ENCODE results near the gene RPA1. TPM values are rescaled to one million over a fixed set of nuclear protein-coding genes. Genes with fewer than 3 reads are reported as not detected.

RPA1 gene
- total and polyA plus RNA-seq, 8 donors, result 10.3 to 57.5 (median 23.8) TPM

DNA sequence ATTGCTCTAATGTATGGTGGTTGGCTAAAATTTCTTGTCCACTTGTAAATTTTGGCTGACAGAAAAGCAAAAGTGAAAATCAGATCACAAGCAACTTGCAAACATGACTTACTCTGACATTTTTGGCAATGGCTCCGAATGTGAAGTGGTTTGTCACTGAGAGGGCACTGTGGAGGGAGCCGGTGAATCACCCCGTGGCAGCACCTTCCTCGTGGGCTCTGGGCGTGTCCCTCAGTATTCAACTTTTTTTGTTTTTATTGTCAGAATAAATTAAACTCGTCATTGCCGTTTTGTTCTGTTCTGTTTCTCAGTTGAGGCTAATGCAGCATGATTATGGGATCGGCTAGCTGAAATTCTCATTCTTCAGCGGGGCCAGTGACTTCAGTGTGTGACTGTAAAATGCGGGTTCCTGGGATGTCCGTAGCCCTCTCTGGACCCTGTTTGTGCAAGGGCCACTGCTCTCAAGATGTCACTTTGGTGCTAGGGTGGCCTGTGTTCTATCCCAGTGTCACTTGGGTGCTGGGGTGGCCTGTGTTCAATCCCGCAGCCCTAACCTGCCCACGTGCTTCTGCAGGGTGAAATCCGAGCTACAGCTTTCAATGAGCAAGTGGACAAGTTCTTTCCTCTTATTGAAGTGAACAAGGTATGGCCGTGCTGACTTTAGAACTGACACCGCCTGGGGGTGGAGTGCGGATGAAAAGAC, 48.8 kb downstream of the RPA1 start:
- WGBS, 5 donors, result 88 to 93% (median 89%) methylated on average over 16 to 17 of the region's 17 CpGs
- DNase-seq, result no peak
- H3K36me3 ChIP-seq, result peaks cover 64 to 99% (median 98%) of the 10 kb centered on the region in 4 donors
- H3K4me1 ChIP-seq, result no peaks in the 10 kb centered on the region
- TF ChIP-seq, protein P1, sequence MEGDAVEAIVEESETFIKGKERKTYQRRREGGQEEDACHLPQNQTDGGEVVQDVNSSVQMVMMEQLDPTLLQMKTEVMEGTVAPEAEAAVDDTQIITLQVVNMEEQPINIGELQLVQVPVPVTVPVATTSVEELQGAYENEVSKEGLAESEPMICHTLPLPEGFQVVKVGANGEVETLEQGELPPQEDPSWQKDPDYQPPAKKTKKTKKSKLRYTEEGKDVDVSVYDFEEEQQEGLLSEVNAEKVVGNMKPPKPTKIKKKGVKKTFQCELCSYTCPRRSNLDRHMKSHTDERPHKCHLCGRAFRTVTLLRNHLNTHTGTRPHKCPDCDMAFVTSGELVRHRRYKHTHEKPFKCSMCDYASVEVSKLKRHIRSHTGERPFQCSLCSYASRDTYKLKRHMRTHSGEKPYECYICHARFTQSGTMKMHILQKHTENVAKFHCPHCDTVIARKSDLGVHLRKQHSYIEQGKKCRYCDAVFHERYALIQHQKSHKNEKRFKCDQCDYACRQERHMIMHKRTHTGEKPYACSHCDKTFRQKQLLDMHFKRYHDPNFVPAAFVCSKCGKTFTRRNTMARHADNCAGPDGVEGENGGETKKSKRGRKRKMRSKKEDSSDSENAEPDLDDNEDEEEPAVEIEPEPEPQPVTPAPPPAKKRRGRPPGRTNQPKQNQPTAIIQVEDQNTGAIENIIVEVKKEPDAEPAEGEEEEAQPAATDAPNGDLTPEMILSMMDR (IDR thresholded peaks at IDR 0.05), result no peak
- no peak for TF ChIP-seq POLR2A (IDR thresholded peaks at IDR 0.05)
- no peak for TF ChIP-seq EP300 (IDR thresholded peaks at IDR 0.05)
- no peak for TF ChIP-seq POLR2AphosphoS5 (IDR thresholded peaks at IDR 0.05)
- H3K27me3 ChIP-seq, result no peaks in the 10 kb centered on the region
- H3K9me3 ChIP-seq, result no peaks in the 10 kb centered on the region
- no peak overlapping the region for H3K4me3 ChIP-seq
- intact Hi-C loops (cut with DNase I; ENCODE audit: low total_unique reads), result no loop called here
- no peak overlapping the region for H3K27ac ChIP-seq

DNA sequence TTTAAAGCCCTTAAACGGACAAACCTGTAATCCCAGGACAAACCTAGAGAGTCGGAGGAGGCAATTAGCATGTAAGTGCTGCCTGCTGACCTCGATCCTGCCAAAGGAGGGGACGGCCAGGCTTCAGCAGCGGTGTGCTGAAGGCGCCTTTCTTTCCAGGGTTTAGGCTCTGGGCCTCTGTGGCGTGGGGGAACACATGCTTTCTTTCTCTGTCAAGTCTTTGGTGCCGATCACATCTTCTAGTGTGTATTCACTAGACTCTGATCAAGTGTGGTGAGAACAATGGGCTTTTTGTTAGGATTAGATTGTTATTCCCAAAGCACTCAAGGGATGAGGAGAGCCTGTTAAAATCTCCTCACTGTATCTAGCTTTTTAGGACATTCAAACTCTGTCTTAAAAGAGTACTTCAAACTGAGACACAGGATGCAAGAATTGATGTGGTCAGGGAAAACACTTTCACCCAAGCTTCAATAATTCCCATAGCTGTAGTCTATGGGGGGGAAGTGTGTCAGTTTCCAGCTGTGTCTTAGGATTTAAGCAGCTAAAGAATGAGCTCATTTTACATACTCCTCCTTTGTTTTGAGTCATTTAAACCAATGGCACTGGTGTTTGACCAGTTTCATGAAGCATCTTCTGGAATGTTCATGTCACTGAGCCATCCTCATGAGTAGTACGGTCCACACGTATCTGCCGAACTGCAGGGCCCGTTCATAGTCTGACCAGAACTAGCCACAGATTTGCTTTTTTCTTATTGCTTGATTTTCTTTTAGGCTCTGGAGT, 51.2 kb downstream of the RPA1 start:
- H3K27me3 ChIP-seq, result no peaks in the 10 kb centered on the region
- TF ChIP-seq POLR2AphosphoS5 (IDR thresholded peaks at IDR 0.05) (no peak), POLR2A (IDR thresholded peaks at IDR 0.05) (no peak), EP300 (IDR thresholded peaks at IDR 0.05) (no peak)
- TF ChIP-seq, protein P1 (IDR thresholded peaks at IDR 0.05), result no peak
- no peak overlapping the region for H3K27ac ChIP-seq
- H3K9me3 ChIP-seq, result no peaks in the 10 kb centered on the region
- no peaks in the 10 kb centered on the region for H3K4me1 ChIP-seq
- peaks cover 70 to 100% (median 99%) of the 10 kb centered on the region in 4 donors for H3K36me3 ChIP-seq
- 80 to 88% (median 82%) methylated on average over 12 of the region's 12 CpGs for WGBS, 5 donors
- no peak for DNase-seq
- intact Hi-C loops (cut with DNase I; ENCODE audit: low total_unique reads), result no loop called here
- no peak overlapping the region for H3K4me3 ChIP-seq

DNA sequence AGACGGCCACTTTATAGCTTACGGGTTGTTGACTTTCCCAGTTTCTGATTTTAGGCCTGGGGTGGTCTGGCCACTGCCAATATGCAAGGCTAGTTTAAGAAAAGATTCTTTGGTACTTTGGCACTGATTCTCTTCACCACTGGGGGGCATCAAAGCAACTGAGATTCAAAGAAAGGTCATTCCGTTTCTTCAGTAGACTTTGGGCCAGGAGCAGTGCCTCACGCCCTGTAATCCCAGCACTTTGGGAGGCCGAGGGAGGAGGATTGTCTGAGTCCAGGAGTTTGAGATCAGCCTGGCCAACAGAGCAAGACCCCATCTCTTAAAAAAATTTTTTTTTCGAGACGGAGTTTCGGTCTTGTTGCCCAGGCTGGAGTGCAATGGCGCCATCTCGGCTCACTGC, 53.0 kb downstream of the RPA1 start:
- H3K36me3 ChIP-seq, result peaks cover 60 to 100% (median 99%) of the 10 kb centered on the region in 4 donors
- intact Hi-C loops (cut with DNase I; ENCODE audit: low total_unique reads), result no loop called here

DNA sequence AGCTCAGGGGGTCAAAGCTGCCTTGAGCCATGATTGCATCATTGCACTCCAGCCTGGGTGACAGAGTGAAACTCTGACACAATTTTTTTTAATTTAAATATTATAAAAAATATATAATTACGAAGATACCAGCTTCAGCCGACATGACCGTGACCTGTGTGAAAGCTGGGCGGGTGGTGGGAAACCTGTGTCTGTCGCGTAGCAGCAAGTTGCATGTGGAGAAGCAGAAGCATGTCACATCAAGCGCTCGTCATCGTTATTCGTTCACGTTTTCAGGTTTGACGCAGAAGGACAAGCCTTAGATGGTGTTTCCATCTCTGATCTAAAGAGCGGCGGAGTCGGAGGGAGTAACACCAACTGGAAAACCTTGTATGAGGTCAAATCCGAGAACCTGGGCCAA, 53.7 kb downstream of the RPA1 start:
- Histone ChIP-seq H3K9me3 (no peaks in the 10 kb centered on the region), H3K4me3 (no peak overlapping the region), H3K27ac (no peak overlapping the region), H3K4me1 (no peaks in the 10 kb centered on the region), H3K27me3 (no peaks in the 10 kb centered on the region), H3K36me3 (peaks cover 57 to 100% (median 99%) of the 10 kb centered on the region in 4 donors)
- no peak for DNase-seq
- intact Hi-C loops (cut with DNase I; ENCODE audit: low total_unique reads), result no loop called here
- no peak for TF ChIP-seq POLR2AphosphoS5 (IDR thresholded peaks at IDR 0.05)
- TF ChIP-seq, protein P1 (IDR thresholded peaks at IDR 0.05), result no peak
- no peak for TF ChIP-seq EP300 (IDR thresholded peaks at IDR 0.05)
- TF ChIP-seq POLR2A (IDR thresholded peaks at IDR 0.05), result no peak
- 92 to 98% (median 96%) methylated on average over 16 of the region's 16 CpGs for WGBS, 5 donors

More for the DNA sequence above, 53.0 kb downstream of the RPA1 start:
- peak in 1 of 2 donors; percentile 49 for DNase-seq
- H3K9me3 ChIP-seq, result no peaks in the 10 kb centered on the region
- TF ChIP-seq, protein P1 (IDR thresholded peaks at IDR 0.05), result peak in 5 of 7 experiments; percentile 7 to 34 (median 24)
- no peak for TF ChIP-seq EP300 (IDR thresholded peaks at IDR 0.05)
- WGBS, 5 donors, result 66 to 83% (median 79%) methylated on average over 9 to 10 of the region's 10 CpGs
- no peak overlapping the region for H3K4me3 ChIP-seq
- H3K27me3 ChIP-seq, result no peaks in the 10 kb centered on the region
- H3K27ac ChIP-seq, result no peak overlapping the region
- no peaks in the 10 kb centered on the region for H3K4me1 ChIP-seq
